Activated CD8-positive, alpha-beta memory T cell treated with anti-CD3 and anti-CD28 coated beads for 24 hours (primary cell): ENCODE data around the gene ARMC2.
"Not testable (repeated sequence)": the region's sequence is repeated elsewhere in the genome, so short reads cannot be mapped to it uniquely, and the experiment has no call there.

Experiments
- DNase-seq: peaks from one replicate; pipeline ENCODE4 v3.0.0-alpha.2; 2020

The ARMC2 gene, protein sequence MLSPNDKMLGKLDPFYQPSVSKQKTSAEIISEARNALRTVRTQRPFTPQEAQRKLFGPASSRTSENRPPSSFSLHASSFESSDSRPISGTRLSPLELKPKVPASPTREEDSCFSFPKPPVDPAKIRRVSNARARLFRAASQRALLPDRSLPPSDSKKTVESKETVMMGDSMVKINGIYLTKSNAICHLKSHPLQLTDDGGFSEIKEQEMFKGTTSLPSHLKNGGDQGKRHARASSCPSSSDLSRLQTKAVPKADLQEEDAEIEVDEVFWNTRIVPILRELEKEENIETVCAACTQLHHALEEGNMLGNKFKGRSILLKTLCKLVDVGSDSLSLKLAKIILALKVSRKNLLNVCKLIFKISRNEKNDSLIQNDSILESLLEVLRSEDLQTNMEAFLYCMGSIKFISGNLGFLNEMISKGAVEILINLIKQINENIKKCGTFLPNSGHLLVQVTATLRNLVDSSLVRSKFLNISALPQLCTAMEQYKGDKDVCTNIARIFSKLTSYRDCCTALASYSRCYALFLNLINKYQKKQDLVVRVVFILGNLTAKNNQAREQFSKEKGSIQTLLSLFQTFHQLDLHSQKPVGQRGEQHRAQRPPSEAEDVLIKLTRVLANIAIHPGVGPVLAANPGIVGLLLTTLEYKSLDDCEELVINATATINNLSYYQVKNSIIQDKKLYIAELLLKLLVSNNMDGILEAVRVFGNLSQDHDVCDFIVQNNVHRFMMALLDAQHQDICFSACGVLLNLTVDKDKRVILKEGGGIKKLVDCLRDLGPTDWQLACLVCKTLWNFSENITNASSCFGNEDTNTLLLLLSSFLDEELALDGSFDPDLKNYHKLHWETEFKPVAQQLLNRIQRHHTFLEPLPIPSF

DNA sequence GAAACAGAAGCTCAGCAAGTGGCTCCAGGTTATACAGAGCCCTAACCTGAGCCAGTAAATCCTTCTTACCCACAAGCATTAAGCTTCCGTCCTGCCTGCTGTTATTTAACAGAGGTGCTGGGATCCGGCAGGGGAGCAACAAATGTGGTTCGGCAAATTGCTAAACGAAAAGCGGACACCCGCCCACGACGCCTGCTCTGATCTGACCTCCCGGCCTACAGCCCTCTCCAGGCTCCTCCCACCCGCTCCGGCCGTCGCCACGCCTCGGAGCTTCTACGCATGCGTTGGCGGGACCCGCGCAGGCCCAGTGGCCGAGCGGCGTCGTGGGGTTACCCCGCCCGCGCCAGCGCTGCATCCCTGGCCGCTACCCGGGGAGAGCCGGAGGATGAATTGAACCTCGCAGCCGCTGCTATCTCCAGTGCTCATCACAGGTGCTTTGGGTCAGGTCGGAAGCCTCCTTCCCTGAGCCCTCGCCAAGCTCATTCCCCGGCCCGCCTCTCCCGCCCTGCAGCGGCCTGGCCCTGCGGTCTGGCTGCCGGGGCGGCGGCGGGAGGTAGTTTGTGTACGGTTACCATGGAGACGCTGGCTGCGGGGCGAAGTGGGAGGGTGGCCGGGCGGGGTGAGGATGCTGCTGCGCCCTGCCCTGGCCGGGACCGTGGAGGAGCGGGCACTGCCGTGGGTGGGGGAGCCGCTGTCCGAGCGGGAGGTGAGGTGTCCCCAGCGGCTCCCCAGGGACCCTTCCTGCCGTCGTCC lies at the start of gene ARMC2:
TSS of gene ARMC2 (plus strand) at position 307 of the 753 bp plus-strand sequence. CDS start 5,846 bp downstream, outside the sequence.
- peak; percentile 99 for DNase-seq

DNA sequence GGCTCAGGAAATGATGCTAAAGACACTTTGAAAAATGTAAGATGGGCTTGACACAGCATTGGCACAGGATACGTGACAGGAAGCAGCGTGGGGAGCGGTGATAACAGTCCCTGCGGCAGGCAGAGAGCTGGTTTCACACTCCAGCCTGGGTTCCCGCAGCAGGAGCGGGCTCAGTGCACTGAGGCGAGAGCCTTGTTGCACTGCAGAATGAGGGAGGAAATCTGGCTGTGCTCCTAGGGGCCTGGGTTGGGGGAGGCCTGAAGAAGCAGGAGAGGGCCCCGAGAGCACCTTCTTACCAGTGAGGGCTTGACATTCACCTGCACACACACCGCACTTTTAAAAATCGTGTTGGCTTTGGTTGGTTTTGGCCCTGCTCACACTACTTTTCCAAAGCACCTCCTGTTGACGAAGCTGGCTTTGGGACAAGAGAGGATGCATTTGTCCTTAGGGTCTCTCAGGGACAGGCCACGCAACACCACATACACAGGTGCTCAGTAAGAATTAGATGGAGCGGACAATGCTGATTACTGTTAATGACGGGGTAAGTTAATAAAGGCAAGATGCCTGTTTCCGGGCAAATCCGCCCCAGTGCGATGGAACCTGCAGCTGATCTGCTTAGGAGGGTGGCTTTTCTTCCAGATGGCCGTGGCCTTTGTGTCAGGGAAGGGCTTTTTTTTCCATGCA lies 49.4 kb upstream of the ARMC2 start:
- DNase-seq = peak; percentile 73

DNA sequence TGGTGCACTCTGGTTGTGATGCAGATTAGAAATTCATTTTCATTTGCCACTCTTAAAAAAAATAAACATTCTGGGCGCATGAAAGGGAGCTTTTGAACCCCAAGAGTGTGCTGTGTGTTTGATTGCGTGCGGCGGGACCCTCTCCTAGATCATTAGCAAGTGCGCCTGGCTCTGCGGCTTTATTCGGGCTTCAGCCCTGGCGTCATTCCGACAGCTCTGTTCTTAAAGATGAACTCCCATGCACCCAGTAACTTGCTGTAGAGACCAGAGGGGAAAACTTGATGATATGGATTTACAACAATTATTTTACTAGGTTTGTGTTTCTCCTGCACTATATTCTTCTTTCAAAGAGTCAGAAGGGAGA lies 48.9 kb upstream of the ARMC2 start:
- DNase-seq = no peak

DNA sequence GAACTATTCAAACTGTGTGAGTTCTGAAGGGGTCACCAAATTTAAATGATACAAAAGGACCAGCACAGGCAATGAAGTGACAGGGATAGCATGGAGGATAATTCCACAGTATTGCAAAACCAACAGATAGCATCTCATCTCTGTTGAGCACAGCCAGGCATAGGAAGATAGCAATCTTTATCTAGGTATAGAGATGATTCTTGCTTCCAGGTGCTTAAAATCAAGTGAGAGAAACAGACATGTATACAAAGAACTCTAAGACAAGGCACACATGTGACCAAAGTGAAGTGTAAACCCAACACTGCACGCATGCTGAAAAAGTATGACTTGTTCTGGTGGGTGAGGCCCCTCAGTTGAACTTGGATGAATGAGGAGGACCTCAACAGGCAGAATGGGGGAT lies 48.4 kb upstream of the ARMC2 start:
- no peak for DNase-seq

DNA sequence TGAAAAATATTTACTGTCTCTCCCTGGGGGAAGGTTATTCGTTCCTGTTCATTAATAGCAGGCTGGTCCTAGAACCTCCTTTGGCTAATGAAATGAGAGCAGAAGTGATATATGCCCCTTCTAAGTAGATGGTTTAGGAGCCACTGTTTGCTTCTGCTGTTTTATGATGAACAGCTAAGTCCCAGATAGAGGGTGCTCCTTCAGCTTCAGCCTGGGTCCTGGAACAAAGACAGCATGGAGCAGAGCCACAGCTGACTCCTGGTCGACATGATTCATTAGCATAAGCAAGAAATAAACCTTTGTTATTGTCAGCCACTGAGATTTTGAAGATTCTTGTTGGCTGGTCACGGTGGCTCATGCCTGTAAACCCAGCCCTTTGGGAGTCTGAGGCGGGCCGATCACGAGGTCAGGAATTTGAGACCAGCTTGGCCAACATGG lies 47.8 kb upstream of the ARMC2 start:
- no peak for DNase-seq

DNA sequence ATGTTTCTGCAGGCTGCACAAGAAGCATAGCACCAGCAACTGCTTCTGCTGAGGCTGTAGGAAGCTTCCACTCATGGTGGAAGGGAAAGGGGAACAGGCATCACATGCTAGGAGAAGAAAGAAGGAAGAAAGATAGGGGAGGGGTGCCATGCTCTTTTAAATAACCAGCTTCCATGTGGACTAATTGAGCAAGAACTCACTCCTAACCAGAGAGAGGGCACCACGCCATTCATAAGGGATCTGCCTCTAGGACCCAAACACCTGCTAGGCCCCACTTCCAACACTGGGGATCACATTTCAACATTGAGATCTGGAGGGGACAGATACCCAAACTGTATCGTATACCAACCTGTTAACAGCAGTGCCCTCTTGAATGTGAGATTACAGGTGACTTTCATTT lies 46.9 kb upstream of the ARMC2 start:
- no peak for DNase-seq

DNA sequence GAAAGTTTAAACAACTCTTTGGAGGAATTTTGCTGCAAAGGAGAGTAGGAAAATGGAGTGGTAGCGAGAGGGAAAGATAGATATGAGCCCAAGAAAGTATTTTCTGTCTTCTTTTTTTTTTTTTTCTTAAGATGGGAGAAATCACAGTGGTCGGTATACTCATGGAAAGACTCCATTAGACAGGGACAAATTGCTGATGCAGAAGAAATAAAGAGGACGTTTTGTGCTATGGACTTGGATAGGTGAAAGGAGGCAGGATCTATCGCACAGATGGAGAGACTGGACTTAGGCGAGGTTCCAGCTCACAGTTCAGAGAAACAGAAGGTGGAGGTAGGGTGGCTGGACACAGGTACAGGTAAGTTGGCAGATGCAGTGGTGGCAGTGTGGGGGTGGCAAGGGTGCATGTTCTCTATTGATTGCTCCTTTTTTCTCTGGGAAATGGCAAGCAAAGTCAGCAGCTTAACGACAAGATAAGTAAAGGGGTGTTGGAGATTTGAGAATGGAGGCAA lies 44.2 kb upstream of the ARMC2 start:
- DNase-seq = no peak

DNA sequence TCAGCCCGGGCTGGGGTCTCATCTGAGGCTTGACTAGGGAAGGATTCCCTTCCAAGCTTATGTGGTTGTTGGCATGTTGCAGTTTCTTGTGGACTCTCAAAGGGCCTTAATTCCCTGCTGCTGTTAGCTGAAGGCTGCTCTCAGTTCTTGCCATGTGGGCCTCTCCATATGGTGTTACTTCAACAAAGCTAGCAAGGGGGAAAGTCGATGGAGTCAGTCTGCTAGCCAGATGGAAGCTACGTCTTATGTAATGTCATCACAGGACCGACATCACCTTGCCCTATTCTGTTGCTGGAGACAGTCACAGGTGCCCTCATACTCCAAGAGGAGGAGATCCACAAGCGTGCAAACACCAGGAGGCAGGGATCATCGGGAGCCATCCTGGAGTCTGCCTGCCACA lies 43.3 kb upstream of the ARMC2 start:
- DNase-seq = no peak

DNA sequence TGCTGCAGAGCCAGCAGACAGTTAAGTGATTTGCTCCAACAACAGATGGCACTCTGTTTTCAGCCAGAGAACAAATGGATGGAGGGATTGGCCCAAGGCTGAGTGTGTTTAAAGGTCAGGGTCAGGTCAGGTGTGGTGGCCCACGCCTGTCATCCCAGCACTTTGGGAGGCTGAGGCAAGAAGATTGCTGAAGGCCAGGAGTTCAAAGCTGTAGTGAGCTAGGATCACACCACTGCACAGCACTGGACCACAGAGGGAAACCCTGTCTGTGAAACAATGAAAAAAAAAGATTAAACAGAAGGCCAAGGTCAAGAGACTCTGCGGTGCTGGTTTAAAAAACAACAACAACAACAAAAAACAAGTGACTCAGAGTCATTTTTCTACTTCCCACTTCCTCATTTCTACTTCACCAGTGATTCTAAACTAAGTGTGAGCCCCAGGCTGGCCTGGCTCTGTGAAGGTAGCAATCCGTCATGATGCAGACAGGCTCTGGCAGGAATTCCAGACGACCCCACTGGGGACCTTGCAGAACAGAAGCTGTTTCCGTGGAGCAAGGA lies 42.5 kb upstream of the ARMC2 start:
- no peak for DNase-seq

DNA sequence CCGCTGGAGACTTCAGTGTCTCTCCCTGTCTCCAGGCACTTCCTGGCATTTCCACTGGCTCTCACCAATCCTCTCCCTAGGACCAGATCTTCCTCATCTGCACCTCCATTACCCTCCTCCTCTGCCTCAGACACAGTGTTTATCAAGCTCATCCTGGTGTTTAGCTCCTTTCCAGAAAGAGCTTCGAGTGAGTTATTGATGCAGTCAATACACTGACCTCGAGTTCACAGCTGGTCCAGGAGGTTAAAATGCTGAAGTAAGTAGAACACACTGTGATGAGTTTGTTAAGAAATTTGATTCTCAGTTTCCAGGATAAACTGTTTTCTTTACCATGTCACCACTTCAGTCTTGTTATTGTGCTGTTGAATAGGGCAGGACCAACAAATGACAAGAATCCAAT lies 42.1 kb upstream of the ARMC2 start:
- DNase-seq = no peak

DNA sequence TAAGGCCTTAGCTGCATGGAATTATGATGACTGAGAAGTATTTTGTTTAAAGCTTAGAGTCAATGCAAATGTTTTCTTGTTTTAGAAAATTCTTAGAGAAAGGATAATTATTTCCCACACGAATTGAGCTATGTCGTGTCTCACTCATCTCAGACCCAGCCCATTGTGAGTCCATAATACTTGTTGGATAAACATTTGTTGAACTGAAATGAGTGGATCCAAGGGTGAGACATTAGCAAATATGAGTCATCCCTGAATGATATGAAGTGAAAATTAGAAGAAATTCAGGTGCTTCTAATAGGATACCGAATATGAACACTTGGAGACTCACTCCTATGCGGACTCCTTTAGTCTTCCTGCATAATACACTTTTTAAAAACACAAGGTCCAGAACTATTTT lies 41.6 kb upstream of the ARMC2 start:
- no peak for DNase-seq

DNA sequence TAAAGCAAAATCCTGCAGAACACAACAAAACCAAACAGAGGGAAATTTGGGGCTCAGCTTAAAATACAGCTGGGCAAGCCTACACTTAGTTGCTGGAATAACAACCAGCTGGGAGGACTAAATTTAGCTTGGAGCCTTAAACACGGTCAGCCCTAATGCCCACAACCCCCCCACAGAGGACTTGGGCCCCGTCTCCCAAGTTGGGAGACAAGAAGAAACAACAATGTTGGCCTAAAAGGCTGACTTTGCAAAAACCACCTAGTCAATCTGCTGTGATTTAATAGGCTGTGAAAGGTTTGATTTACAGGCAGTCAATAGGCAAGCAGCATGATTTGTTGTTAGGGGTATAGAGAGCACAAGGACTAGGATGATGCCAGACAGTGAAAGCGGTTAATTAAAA lies 40.3 kb upstream of the ARMC2 start:
- no peak for DNase-seq

DNA sequence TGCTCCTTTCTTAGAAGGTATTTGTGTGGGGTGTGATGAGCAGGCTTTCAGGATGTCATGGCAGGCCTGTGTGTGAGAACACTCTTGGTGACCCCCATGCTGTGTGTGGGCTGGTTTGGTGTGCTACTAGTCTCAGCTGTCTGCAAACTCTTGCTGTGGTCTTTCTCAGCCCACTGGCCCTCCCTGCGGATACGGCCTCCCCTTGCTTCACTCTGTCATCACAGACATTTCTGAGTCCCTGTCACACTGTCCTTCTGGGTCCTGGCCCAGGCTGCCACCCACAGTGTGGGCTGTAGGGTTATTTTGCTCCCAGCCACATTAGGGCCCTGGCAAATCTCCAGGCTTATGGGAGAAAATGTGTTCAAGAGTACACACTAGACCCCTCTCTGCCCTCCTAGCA lies 39.0 kb upstream of the ARMC2 start:
- no peak for DNase-seq

DNA sequence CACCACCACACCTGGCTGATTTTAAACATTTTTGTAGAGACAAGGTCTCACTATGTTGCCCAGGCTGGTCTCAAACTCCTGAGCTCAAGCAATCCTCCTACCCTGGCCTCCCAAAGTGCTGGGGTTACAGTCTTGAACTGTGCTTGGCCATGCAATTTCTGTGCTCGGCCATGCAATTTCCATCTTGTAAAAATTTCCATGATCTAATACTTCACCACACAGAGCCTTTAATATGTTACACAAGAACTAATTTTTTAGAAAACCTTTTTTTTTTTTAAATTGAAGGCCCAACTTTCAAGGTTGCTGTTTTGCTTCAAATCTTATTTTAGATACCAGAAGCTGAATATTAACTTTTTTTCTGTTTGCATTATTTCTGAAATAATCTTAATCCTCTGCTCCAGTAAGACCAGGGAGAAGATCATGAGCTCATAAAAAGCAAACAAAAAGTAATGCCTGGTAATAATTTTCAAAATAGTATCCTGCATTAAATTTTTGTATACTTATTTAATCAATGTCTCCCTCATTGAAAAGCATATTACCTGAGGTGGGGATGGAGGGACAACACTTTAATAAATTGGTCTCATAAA lies 38.1 kb upstream of the ARMC2 start:
- no peak for DNase-seq

DNA sequence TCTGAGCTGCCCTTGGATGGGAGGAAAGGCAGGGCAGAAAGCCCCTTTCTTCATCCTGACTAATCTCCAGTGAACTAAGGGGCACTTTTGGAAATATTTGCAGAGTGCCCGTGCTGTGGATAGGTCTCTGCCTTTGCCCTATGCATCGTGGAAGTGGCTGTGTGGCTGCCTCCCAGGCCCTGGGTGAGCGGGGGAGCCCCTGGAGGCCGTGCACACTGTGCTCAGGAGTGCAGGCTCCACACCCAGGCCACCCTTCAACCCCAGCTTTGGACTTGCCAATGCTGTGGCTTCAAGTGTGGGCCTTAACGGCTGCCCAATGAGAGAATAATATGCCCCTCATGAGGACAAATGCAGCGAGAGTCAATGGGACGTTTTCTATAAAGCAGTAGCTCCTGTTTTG lies 36.7 kb upstream of the ARMC2 start:
- DNase-seq = no peak

DNA sequence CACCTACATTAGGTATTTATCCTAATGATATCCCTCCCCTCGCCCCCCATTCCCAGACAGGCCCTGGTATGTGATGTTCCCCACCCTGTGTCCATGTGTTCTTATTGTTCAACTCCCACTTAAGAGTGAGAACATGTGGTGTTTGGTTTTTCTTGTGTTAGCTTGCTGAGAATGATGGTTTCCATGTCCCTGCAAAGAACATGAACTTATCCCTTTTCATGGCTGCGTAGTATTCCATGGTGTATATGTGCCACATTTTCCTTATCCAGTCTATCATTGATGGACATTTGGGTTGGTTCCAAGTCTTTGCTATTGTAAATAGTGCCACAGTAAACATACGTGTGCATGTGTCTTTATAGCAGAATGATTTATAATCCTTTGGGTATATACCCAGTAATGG lies 35.0 kb upstream of the ARMC2 start:
- DNase-seq = not testable (repeated sequence)

DNA sequence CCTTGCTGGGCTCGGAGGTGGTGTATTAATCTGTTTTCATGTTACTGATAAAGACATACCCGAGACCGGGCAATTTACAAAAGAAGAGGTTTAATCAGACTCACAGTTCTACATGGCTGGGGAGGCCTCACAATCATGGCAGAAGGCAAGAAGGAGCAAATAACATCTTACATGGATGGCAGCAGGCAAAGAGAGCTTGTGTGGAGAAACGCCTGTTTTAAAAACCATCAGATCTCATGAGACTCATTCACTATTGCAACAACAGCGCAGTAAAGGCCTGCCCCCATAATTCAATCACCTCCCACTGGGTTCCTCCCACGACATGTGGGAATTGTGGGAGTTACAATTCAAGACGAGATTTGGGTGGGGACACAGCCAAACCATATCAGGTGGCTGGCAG lies 30.9 kb upstream of the ARMC2 start:
- not testable (repeated sequence) for DNase-seq

DNA sequence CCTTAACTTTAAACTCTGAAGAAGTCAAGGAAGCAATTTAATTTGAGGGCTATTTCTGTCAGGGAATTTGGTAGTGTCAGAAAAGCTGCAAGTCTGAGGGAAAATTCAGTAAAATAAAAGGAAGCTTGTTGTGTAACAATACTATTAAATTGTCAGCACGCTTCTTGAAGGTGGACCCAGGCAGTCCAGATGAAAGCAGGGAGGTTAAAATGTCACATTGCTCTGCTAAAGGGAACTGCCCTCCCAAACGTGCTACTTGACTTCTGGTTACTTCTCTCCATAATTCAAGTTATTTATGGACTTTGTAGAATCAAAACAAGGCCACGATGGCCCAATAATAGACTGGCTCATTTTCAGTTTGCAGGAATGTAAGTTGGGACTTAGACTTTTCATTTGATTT lies 28.2 kb upstream of the ARMC2 start:
- no peak for DNase-seq

DNA sequence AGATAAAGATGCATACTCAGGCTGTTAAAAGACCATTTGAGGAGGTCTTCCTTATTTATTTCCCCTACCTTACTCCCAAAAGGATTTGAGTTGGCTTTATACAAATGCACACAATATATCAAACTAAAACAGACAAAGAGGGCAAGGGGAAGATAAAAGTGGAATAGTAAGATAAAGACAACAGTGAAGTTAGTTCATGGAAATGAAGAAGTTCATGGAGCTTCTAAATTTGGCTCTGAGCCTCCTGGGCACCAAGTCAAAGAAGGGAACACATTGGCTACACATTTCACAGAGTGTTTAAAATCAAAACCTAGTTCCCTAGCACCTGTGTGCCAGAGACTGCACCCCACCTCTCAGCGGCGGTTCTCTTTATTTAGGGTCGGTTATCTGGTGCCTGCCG lies 25.8 kb upstream of the ARMC2 start:
- DNase-seq = no peak

DNA sequence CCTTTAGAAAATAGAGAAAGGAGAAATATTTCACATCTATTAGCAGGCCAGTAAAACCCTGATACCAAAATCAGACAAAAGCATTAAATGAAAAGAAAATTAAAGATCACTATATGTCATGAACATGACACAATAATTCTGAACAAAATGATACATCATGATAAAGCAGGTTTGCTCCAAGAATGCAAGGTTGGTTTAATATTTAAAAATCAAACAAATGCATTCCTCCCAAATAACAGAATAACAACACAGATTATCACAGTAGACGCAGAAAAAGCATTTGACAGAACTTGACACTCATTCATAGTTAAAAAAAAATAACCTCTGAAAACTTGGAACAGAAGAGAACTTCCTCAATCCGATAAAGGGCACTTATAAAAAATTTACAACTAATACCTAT lies 22.9 kb upstream of the ARMC2 start:
- DNase-seq = no peak

DNA sequence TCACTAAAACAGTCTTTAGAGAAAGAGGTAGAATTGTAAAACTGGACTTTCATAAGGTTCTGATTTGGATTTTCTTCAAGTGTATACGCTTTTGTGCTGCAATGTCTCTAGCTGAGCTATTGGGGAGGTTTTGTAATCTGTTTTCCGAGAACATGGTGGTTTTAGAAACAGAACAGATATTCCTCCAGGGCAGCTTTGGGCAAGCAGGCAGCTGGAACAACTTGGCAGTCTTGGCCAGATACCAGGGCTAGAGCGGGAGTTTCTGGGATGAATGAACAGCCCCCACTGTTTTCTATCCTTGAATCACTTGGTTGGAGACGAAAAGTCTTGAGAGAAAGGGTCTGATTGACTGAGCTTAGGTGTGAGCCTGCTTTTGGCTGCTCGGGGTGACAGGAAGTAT lies 17.1 kb upstream of the ARMC2 start:
- no peak for DNase-seq

DNA sequence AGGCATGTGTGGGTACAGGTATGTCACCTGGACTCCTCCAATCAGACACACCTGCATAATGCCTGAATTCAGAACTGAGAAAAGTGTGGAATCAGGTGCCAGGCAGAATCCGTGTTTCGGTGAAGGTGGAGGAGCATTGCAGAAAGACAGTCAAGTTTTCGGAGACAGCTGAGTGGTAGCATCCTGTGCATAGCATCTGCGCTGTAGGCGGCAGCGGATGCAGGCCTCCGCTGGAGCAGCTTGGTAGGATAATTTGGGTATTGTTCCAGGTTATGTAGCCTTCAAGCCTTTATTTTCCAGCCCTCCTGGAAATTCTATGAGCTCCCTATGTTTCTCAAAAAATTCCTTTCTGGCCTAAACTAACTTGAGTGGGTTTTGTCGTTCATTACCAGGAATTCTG lies 15.5 kb upstream of the ARMC2 start:
- DNase-seq = no peak
